ENCODE measurements around the gene ANKS1A. TPM values are rescaled to one million over a fixed set of nuclear protein-coding genes. Genes with fewer than 3 reads are reported as not detected.

ANKS1A gene
- total RNA-seq, 1 donor from 2014 or later, result 76.9 TPM

DNA sequence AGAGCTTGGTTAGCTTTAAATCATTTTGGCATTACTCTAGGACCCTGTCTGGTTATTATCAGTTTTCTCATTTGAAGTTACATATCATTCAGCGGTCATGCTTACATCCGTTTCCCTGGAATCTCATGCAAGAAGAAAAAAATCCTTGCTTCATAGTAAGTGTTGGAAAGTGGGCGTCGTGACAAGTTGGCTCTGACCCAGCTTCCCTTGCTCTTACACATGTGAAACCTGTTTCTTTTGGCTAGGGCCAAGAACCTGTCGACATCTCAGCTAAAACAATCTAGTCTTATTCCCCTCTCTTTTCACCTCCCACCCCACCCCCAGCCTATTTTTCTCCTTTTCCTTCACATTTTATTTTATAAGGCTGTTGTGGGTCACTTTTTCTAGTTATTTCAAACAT lies 45.5 kb downstream of the ANKS1A start:
- Mint-ChIP-seq H3K27ac (ENCODE audit: unreplicated experiment) (no peak overlapping the region), H3K4me3 (ENCODE audit: unreplicated experiment) (no peak overlapping the region), H3K36me3 (ENCODE audit: unreplicated experiment) (no peaks in the 10 kb centered on the region), H3K27me3 (ENCODE audit: unreplicated experiment) (peaks cover 1% of the 10 kb centered on the region), H3K4me1 (ENCODE audit: low read depth, unreplicated experiment) (peaks cover 4% of the 10 kb centered on the region), H3K9me3 (ENCODE audit: unreplicated experiment) (no peaks in the 10 kb centered on the region)
- no peak for TF ChIP-seq CTCF (IDR thresholded peaks at IDR 0.05; ENCODE audit: partially characterized antibody, unreplicated experiment)
- no peak for DNase-seq

- H3K36me3 Mint-ChIP-seq (ENCODE audit: unreplicated experiment), result no peaks in the 10 kb centered on the region
- no peak for TF ChIP-seq CTCF (IDR thresholded peaks at IDR 0.05; ENCODE audit: partially characterized antibody, unreplicated experiment)
- H3K4me3 Mint-ChIP-seq (ENCODE audit: unreplicated experiment), result no peak overlapping the region
- peaks cover 1% of the 10 kb centered on the region for H3K27me3 Mint-ChIP-seq (ENCODE audit: unreplicated experiment)
- no peaks in the 10 kb centered on the region for H3K9me3 Mint-ChIP-seq (ENCODE audit: unreplicated experiment)
- H3K27ac Mint-ChIP-seq (ENCODE audit: unreplicated experiment), result no peak overlapping the region
- H3K4me1 Mint-ChIP-seq (ENCODE audit: low read depth, unreplicated experiment), result peaks cover 10% of the 10 kb centered on the region
- DNase-seq, result no peak
Measured at GRCh38 chr6:34938268-34938667, 49.2 kb downstream of the ANKS1A start.

GRCh38 chr6:34940030-34940434 lies 51.0 kb downstream of the ANKS1A start:
- Mint-ChIP-seq H3K27ac (ENCODE audit: unreplicated experiment) (no peak overlapping the region), H3K27me3 (ENCODE audit: unreplicated experiment) (peaks cover 1% of the 10 kb centered on the region), H3K4me3 (ENCODE audit: unreplicated experiment) (peak overlapping the region; percentile 20), H3K9me3 (ENCODE audit: unreplicated experiment) (no peaks in the 10 kb centered on the region), H3K4me1 (ENCODE audit: low read depth, unreplicated experiment) (peaks cover 10% of the 10 kb centered on the region), H3K36me3 (ENCODE audit: unreplicated experiment) (peaks cover 7% of the 10 kb centered on the region)
- no peak for DNase-seq
- TF ChIP-seq CTCF (IDR thresholded peaks at IDR 0.05; ENCODE audit: partially characterized antibody, unreplicated experiment), result no peak

GRCh38 chr6:34941421-34941820 lies 52.4 kb downstream of the ANKS1A start:
- Mint-ChIP-seq H3K36me3 (ENCODE audit: unreplicated experiment) (peaks cover 7% of the 10 kb centered on the region), H3K27ac (ENCODE audit: unreplicated experiment) (no peak overlapping the region), H3K27me3 (ENCODE audit: unreplicated experiment) (peaks cover 1% of the 10 kb centered on the region), H3K4me3 (ENCODE audit: unreplicated experiment) (no peak overlapping the region), H3K4me1 (ENCODE audit: low read depth, unreplicated experiment) (peaks cover 10% of the 10 kb centered on the region), H3K9me3 (ENCODE audit: unreplicated experiment) (no peaks in the 10 kb centered on the region)
- no peak for TF ChIP-seq CTCF (IDR thresholded peaks at IDR 0.05; ENCODE audit: partially characterized antibody, unreplicated experiment)
- no peak for DNase-seq

DNA sequence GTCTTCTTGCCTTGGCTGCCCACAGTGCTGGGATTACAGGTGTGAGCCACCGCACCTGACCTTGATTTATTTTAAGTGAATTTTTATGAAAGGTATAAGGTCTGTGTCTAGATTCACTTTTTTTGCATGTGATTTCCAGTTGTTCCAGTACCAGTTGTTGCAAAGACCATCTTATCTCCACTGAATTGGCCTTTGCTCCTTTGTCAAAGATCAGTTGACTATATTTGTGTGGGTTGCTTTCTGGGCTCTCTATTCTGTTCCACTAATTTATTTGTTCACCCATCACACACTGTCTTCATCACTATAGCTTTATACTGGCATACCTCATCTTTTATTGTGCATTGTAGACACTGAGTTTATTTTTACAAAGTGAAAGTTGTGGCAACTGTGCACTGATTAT lies 56.3 kb downstream of the ANKS1A start:
- TF ChIP-seq CTCF (IDR thresholded peaks at IDR 0.05; ENCODE audit: partially characterized antibody, unreplicated experiment), result no peak
- Mint-ChIP-seq H3K27me3 (ENCODE audit: unreplicated experiment) (no peaks in the 10 kb centered on the region), H3K9me3 (ENCODE audit: unreplicated experiment) (no peaks in the 10 kb centered on the region), H3K36me3 (ENCODE audit: unreplicated experiment) (peaks cover 7% of the 10 kb centered on the region), H3K27ac (ENCODE audit: unreplicated experiment) (no peak overlapping the region), H3K4me1 (ENCODE audit: low read depth, unreplicated experiment) (peaks cover 7% of the 10 kb centered on the region), H3K4me3 (ENCODE audit: unreplicated experiment) (no peak overlapping the region)
- DNase-seq, result no peak
